Fibroblast of peridontal ligament (primary cell): ENCODE measurements around the gene NAA15.
"Not testable (repeated sequence)": the region's sequence is repeated elsewhere in the genome, so short reads cannot be mapped to it uniquely, and the experiment has no call there.

Experiments
- DNase-seq: peaks from one replicate; pipeline ENCODE4 v3.0.0-alpha.2; 2010; ENCODE audit errors: extremely low read depth

Gene NAA15

GRCh38 chr4:139301113-139301820, at the start of gene NAA15:
NAA15 (plus strand) TSS chr4:139301505; CDS start chr4:139301778, 273 bp downstream.
- DNase-seq: peak; percentile 97

GRCh38 chr4:139253046-139253445, 48.3 kb upstream of the NAA15 start:
- no peak for DNase-seq

- DNase-seq: no peak
Measured at GRCh38 chr4:139253713-139254112, 47.6 kb upstream of the NAA15 start.

DNA sequence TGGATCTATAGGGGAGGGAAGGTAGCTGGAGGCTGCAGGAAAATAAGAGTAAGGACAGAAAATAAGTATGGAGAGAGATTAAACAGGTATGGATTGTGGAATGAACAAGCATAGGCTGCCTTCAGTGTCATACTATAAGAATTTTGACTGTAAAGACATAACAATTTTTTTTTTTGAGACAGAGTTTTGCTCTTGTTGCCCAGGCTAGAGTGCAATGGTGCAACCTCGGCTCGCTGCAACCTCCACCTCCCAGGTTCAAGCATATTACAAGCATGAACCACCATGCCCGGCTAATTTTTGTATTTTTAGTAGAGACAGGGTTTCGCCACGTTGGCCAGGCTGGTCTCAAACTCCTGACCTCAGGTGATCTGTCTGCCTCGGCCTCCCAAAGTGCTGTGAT, 45.7 kb upstream of the NAA15 start:
- not testable (repeated sequence) for DNase-seq

- DNase-seq: no peak
Measured at GRCh38 chr4:139256349-139256748, 45.0 kb upstream of the NAA15 start.

- no peak for DNase-seq
Measured at GRCh38 chr4:139265654-139266053, 35.7 kb upstream of the NAA15 start.

- no peak for DNase-seq
Measured at GRCh38 chr4:139266208-139266582, 35.1 kb upstream of the NAA15 start.

- peak; percentile 67 for DNase-seq
Measured at GRCh38 chr4:139266583-139267257, 34.6 kb upstream of the NAA15 start.

GRCh38 chr4:139267301-139267700, 34.0 kb upstream of the NAA15 start:
- DNase-seq: no peak

- no peak for DNase-seq
Measured at GRCh38 chr4:139273835-139274234, 27.5 kb upstream of the NAA15 start.

DNA sequence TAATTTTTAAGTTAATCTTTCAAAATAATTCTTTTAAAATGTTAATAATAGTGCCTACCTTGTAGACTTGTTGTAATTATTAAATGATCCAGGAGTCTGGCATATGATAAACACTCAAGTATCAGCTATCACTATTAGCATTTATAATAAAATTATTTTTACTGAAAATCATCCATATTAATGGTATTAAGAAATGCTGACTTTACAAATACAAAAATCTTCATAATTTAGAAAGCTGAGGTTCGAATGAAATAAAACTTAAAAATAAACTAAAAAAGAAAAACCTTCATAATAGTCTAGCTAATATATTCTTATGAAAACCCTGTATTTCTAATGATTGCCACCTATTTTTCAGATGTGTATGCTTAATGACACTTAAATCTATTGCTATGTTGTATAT, 26.5 kb upstream of the NAA15 start:
- no peak for DNase-seq

GRCh38 chr4:139275281-139275735, 26.0 kb upstream of the NAA15 start:
- no peak for DNase-seq

DNA sequence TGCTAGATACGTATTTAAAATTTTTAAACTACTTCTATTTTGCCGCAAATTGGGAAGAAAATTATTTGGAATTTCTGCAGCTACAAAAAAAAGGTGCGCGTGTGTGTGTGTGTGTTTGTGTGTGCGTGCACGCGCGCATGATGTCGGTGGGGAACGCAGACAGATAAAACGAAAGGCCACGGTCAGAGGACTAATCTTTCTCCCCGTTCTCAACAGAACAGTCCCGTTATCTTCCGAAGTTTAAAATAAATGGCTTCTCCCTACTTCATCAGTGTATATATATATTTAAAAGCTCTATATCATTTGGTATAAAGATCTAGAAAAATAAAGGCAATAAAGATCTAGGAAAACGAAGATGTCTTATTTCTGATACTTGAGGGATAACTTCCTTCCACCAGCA, 22.8 kb upstream of the NAA15 start:
- no peak for DNase-seq

GRCh38 chr4:139278912-139279759, 22.2 kb upstream of the NAA15 start:
- DNase-seq: peak; percentile 35

- peak; percentile 43 for DNase-seq
Measured at GRCh38 chr4:139279760-139280620, 21.3 kb upstream of the NAA15 start, which contains the start of gene MGARP. MGARP (minus strand) TSS chr4:139280225; CDS start chr4:139280158, 67 bp downstream.

GRCh38 chr4:139282065-139282720, 19.1 kb upstream of the NAA15 start:
- no peak for DNase-seq

DNA sequence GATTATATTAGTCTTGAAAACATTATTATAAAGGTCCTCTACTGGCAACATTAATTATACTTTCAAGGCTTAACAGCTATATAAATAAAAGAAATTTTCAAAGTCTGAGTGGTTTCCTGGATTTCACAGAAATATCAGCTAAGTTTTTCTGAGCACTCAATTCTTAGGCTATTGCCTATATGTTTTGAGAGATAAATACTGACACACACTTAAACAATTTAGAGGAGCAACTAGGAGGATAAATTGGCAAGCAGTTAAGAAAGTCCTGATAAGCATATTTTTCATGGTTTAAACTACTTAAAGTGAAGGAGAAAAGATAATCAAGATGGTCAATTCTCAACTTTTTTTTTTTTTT, 18.6 kb upstream of the NAA15 start:
- DNase-seq: no peak

DNA sequence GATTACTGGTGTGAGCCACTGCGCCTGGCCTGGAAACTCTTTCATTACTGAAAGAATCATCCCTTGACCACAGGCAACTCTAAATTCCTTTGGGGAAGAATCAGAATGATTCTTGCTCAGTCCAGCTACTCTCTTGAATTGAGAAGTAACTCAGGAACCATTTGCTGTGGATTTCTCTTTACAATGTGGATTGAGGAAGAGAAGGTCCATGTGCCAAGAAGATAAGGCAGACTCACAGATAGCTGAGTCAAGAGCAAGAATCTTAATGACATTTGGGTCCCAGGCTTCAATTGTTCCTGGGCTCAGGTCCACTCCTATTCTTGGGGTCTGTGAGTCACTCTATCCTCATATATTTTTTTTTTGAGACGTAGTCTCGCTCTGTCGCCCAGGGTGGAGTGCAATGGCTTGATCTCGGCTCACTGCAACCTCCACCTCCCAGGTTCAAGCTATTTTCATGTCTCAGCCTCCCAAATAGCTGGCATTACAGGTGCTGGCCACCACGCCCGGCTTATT, 15.1 kb upstream of the NAA15 start:
- DNase-seq: no peak

DNA sequence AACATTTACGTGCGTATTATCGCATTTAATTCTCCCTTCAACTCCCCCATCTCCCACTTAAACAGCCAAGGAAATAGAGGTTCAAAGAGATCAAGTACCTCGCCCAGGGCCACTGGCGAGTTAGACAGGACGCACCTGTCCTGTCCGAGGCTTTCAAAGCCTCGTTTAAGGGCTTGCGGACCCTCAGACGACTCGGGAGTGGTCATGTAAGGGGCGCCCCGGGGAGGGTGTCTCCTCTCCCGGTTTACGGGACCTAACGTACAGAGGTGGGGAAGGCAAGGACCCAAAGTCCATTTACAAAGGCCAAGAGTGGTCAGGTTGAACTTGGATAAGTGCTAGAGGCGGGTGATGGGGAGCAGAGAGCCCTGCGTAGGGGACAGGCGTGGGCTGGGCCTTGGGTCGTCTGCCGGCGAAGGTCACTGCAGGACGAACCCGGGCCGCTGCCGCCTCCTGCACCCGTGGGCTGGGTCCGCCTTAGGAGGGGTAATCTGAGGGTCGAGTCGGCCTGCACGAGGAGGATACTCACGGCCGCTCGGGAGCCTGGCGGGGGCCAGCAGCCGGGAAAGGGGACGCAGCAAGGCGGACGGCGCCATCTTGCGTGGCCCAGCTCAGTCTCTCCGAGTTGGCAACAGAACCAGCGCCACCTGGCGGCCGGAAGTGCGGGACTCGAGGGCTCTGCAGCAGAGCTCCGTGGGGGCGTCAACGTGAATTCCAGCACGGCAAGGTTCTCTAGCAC, 5.9 kb upstream of the NAA15 start:
- DNase-seq: peak; percentile 92

DNA sequence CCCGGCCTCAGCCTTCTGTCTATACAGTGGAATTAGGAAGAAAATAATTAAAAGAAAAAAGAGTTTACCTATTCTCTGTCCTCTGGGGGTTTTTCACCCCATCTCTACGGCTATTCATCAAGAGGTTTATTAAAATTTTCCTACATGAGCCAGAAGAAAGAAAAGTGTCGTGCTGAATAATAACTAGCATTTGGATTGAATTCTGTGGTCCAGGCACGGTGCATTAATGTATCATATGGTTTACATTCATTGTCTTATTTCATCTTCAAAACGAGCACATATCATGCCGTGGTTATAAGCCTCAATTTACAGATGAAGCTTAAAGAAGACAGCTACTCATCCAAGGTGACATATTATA, 5.4 kb upstream of the NAA15 start:
- no peak for DNase-seq
